Gastroesophageal sphincter (tissue), 3 donors: ENCODE results near the gene DUSP15.

Experiments
- EP300 ChIP-seq: sonication (generic); formaldehyde crosslinking; IDR thresholded peaks from one replicate; pipeline ENCODE4 v1.6.1; 2017; ENCODE audit warnings: antibody characterized with exemption, mild to moderate bottlenecking
- POLR2A ChIP-seq, 2 donors: fragments of 450-650 bp; IDR thresholded peaks; one replicate each; pipeline ENCODE4 v1.6.1; 2017; ENCODE audit warnings: antibody characterized with exemption in 2 of 2, mild to moderate bottlenecking in 2 of 2, moderate library complexity in 1 of 2
- POLR2AphosphoS5 ChIP-seq: sonication (generic); formaldehyde crosslinking; IDR thresholded peaks from one replicate; pipeline ENCODE4 v1.6.1; 2017; ENCODE audit warnings: antibody characterized with exemption
- TF ChIP-seq, protein P1 (sequence below), 4 experiments: fragments of 200-600 bp in 2 of 4; fragments of 450-650 bp in 2 of 4; sonication (generic) in 1 of 4; IDR thresholded peaks; one replicate each; pipeline ENCODE4 v1.5.1; 2017 to 2019; ENCODE audit warnings: antibody characterized with exemption in 4 of 4, mild to moderate bottlenecking in 2 of 4, moderate library complexity in 2 of 4

DNA sequence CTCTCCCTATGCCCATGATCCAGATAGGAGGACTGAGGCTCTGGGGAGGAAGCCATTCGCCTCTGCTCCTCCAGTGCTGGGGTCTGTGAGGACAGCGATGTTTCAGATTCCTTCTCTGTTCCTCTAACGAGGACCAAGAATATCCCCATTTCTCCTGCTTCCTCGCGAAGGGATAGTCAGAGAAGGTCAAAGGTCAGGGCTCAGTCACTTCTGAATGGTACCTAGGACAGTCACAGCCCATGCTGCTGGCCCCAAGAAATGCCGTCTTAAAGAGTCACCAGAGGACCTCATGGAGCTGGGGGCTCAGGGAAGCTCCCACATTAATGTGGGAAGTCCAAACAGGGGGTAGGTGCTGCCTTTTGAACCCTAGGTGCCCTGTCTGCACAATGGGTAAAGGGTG, 27.0 kb downstream of the DUSP15 start:
- TF ChIP-seq, protein P1, sequence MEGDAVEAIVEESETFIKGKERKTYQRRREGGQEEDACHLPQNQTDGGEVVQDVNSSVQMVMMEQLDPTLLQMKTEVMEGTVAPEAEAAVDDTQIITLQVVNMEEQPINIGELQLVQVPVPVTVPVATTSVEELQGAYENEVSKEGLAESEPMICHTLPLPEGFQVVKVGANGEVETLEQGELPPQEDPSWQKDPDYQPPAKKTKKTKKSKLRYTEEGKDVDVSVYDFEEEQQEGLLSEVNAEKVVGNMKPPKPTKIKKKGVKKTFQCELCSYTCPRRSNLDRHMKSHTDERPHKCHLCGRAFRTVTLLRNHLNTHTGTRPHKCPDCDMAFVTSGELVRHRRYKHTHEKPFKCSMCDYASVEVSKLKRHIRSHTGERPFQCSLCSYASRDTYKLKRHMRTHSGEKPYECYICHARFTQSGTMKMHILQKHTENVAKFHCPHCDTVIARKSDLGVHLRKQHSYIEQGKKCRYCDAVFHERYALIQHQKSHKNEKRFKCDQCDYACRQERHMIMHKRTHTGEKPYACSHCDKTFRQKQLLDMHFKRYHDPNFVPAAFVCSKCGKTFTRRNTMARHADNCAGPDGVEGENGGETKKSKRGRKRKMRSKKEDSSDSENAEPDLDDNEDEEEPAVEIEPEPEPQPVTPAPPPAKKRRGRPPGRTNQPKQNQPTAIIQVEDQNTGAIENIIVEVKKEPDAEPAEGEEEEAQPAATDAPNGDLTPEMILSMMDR (IDR thresholded peaks at IDR 0.05) = no peak
- TF ChIP-seq EP300 (no peak), POLR2A (IDR thresholded peaks at IDR 0.05) (no peak), POLR2AphosphoS5 (no peak)
